Measurements from ENCODE around the gene KRTAP12-2. TPM values are rescaled to one million over a fixed set of nuclear protein-coding genes. Genes with fewer than 3 reads are reported as not detected.

KRTAP12-2 gene
- total and polyA plus RNA-seq, 10 donors: not detected

DNA sequence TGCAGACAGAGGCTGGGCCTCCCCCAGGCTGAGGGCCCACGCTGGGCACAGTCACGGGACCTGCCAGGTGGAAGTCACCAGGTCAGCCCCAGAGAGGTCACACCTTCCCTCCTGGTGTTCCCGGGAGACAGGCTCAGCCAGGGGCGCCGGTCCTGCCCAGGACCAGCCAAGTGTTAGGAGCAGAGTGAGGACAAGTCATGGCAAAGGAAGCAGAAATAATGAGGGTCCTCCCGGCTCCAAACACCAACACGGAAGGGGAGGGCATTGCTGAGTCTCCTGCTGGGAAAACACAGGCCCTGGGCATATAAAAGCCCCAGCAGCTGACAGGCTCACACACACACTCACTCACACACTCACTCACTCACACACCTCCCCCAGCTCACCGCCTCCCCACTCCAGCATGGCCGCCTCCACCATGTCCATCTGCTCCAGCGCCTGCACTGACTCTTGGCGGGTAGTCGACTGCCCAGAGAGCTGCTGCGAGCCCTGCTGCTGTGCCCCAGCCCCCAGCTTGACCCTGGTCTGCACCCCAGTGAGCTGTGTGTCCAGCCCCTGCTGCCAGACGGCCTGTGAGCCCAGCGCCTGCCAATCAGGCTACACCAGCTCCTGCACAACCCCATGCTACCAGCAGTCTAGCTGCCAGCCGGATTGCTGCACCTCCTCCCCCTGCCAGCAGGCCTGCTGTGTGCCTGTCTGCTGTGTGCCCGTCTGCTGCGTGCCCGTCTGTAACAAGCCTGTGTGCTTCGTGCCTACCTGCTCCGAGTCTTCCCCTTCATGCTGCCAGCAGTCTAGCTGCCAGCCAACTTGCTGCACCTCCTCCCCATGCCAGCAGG, 29.5 kb downstream of the KRTAP12-2 start, which contains the start of gene KRTAP10-10:
KRTAP10-10 (plus strand) TSS at position 339 of the 833 bp plus-strand sequence; CDS start at position 401, 62 bp downstream.
- Histone ChIP-seq H3K27ac (no peak within 1 kb of the TSS), H3K4me3 (no peak within 1 kb of the TSS), H3K27me3 (replicated peaks in 1 of 7) (peaks cover 0 to 46% (median 4%) of the 10 kb centered on the region in 7 donors), H3K9me3 (peaks cover 2 to 35% (median 22%) of the 10 kb centered on the region in 8 donors), H3K4me1 (no peaks in the 10 kb centered on the region), H3K36me3 (no peaks in the 10 kb centered on the region)
- DNase-seq: no peak
- intact Hi-C loops (cut with DNase I; ENCODE audit: low total_unique reads): no loop called here
- TF ChIP-seq, protein P1, sequence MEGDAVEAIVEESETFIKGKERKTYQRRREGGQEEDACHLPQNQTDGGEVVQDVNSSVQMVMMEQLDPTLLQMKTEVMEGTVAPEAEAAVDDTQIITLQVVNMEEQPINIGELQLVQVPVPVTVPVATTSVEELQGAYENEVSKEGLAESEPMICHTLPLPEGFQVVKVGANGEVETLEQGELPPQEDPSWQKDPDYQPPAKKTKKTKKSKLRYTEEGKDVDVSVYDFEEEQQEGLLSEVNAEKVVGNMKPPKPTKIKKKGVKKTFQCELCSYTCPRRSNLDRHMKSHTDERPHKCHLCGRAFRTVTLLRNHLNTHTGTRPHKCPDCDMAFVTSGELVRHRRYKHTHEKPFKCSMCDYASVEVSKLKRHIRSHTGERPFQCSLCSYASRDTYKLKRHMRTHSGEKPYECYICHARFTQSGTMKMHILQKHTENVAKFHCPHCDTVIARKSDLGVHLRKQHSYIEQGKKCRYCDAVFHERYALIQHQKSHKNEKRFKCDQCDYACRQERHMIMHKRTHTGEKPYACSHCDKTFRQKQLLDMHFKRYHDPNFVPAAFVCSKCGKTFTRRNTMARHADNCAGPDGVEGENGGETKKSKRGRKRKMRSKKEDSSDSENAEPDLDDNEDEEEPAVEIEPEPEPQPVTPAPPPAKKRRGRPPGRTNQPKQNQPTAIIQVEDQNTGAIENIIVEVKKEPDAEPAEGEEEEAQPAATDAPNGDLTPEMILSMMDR (IDR thresholded peaks at IDR 0.05 in 8 of 11, conservative IDR thresholded peaks at IDR 0.05 in 3 of 11): no peak
- no peak for TF ChIP-seq POLR2AphosphoS5 (IDR thresholded peaks at IDR 0.05)
- no peak for TF ChIP-seq POLR2A (IDR thresholded peaks at IDR 0.05)
- WGBS, 5 donors: 48 to 74% (median 67%) methylated on average over 12 to 21 of the region's 21 CpGs

DNA sequence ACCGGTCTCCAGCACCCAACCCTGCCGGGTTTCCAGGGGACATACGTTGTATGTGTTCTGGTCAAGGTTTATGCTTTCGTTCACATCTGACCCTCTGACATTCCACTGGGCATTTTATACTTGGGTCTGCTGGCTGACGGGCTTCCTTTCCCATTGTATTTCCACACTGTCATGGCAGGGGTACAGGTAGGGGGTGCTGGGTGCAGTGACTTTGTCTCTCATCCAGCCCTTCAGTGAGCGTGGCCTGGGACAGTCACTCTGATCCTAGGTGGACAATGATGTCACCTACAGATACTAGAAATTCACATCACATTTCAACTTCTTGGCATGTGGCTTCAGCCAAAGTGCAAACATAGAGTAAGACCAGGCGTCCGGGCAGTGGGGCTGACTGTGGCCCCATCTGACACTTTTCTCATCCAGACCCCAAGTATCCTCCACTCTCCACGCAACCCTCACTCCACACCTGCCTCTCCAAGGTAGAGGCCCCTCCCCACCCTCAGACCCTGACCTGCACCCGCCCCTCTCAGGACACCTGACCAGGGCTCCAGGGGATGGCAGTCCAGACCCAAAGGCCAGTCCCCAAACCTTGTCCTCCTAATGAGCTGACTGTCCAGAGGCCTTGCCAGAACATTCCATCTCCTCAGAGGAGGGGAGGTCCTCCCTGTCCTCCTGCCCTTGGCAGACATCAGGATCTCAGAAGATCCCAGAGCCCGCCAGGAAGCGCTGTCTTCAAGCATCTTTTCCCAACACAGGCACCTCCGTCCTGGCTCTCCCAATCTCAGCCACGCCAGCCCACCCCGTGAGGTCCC, 30.3 kb downstream of the KRTAP12-2 start:
- H3K36me3 ChIP-seq: no peaks in the 10 kb centered on the region
- H3K27me3 ChIP-seq (replicated peaks in 1 of 7): peaks cover 0 to 46% (median 4%) of the 10 kb centered on the region in 7 donors
- DNase-seq: no peak
- 86 to 92% (median 87%) methylated on average over 15 of the region's 15 CpGs for WGBS, 5 donors
- H3K4me3 ChIP-seq: no peak overlapping the region
- H3K4me1 ChIP-seq: no peaks in the 10 kb centered on the region
- intact Hi-C loops (cut with DNase I; ENCODE audit: low total_unique reads): no loop called here
- TF ChIP-seq POLR2AphosphoS5 (IDR thresholded peaks at IDR 0.05) (no peak), POLR2A (IDR thresholded peaks at IDR 0.05) (no peak)
- TF ChIP-seq, protein P1 (IDR thresholded peaks at IDR 0.05 in 8 of 11, conservative IDR thresholded peaks at IDR 0.05 in 3 of 11): no peak
- no peak overlapping the region for H3K27ac ChIP-seq
- peaks cover 6 to 38% (median 27%) of the 10 kb centered on the region in 8 donors for H3K9me3 ChIP-seq

DNA sequence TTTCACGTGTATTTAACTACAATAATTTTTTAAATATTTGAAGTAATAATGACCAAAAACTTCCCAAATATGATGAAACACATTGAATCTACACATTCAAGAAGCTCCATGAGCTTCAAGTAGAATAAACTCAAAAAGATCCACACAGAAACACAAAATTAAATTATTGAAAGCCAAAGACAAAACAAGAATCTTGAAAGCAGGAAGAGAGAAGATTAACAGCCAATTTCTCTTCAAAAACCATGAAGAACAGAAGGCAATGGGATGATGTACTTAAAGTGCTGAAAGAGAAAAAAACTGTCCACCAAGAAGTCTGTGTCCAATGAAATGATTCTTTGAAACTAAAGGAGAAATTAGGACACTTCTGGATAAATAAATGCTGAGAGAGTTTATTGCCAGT, 34.7 kb downstream of the KRTAP12-2 start:
- peaks cover 0 to 31% (median 0%) of the 10 kb centered on the region in 7 donors for H3K27me3 ChIP-seq (replicated peaks in 1 of 7)
- H3K4me3 ChIP-seq: no peak overlapping the region
- peaks cover 6 to 47% (median 34%) of the 10 kb centered on the region in 8 donors for H3K9me3 ChIP-seq
- H3K36me3 ChIP-seq: no peaks in the 10 kb centered on the region
- TF ChIP-seq POLR2A (IDR thresholded peaks at IDR 0.05): no peak
- TF ChIP-seq, protein P1 (IDR thresholded peaks at IDR 0.05 in 8 of 11, conservative IDR thresholded peaks at IDR 0.05 in 3 of 11): no peak
- no peak for TF ChIP-seq POLR2AphosphoS5 (IDR thresholded peaks at IDR 0.05)
- DNase-seq: no peak
- intact Hi-C loops (cut with DNase I; ENCODE audit: low total_unique reads): no loop called here
- H3K27ac ChIP-seq: no peak overlapping the region
- H3K4me1 ChIP-seq: peaks cover 0 to 4% (median 0%) of the 10 kb centered on the region in 6 donors
- 82 to 96% (median 90%) methylated on average over 1 of the region's 1 CpG for WGBS, 5 donors
